Chondrocyte (in vitro differentiated cells): ENCODE measurements around the gene BAIAP2L2. TPM values are rescaled to one million over a fixed set of nuclear protein-coding genes. Genes with fewer than 3 reads are reported as not detected.

Experiments used
- DNase-seq: peaks from one replicate; pipeline ENCODE4 v3.0.0; 2021; ENCODE audit warnings: mixed read lengths, low spot score
- H3K27ac Mint-ChIP-seq: one replicate; pipeline ENCODE4 v1.8.0; 2021; ENCODE audit warnings: mild to moderate bottlenecking, moderate library complexity, mixed read lengths; ENCODE audit not compliant: unreplicated experiment
- H3K27me3 Mint-ChIP-seq: 2 replicates; pipeline ENCODE4 v1.8.0; 2021; ENCODE audit warnings: low read depth, mixed read lengths
- H3K36me3 Mint-ChIP-seq: 2 replicates; pipeline ENCODE4 v1.8.0; 2021; ENCODE audit warnings: low read depth, mixed read lengths
- H3K4me1 Mint-ChIP-seq: 2 replicates; pipeline ENCODE4 v1.8.0; 2021; ENCODE audit warnings: low read depth, mild to moderate bottlenecking, mixed read lengths
- H3K4me3 Mint-ChIP-seq: one replicate; pipeline ENCODE4 v1.8.0; 2021; ENCODE audit warnings: mild to moderate bottlenecking, moderate library complexity, mixed read lengths; ENCODE audit not compliant: unreplicated experiment
- H3K9me3 Mint-ChIP-seq: 2 replicates; pipeline ENCODE4 v1.8.0; 2021; ENCODE audit warnings: low read depth, mixed read lengths
- CTCF ChIP-seq: fragments of 200-600 bp; sonication (generic); IDR thresholded peaks from 2 replicates; pipeline ENCODE4 v1.5.0; 2021; ENCODE audit warnings: antibody characterized with exemption, mild to moderate bottlenecking, moderate library complexity
- total RNA-seq: library from RNA; stranded (reverse); gene quantifications from 3 replicates; pipeline ENCODE4 v1.2.1, GENCODE V29; 2021

BAIAP2L2 gene
- total RNA-seq, 1 donor from 2014 or later = 0.42 TPM

- Mint-ChIP-seq H3K36me3 (no peaks in the 10 kb centered on the region), H3K9me3 (no peaks in the 10 kb centered on the region), H3K4me1 (peaks cover 11% of the 10 kb centered on the region), H3K4me3 (no peak overlapping the region), H3K27ac (no peak overlapping the region), H3K27me3 (no peaks in the 10 kb centered on the region)
- peak; percentile 97 for TF ChIP-seq CTCF
- DNase-seq = no peak
These were observed 58.3 kb downstream of the BAIAP2L2 start for GRCh38 chr22:38051900-38052862.

GRCh38 chr22:38051261-38051660, 59.2 kb downstream of the BAIAP2L2 start:
- no peaks in the 10 kb centered on the region for H3K9me3 Mint-ChIP-seq
- H3K27ac Mint-ChIP-seq = no peak overlapping the region
- H3K4me3 Mint-ChIP-seq = no peak overlapping the region
- H3K27me3 Mint-ChIP-seq = no peaks in the 10 kb centered on the region
- TF ChIP-seq CTCF = no peak
- H3K4me1 Mint-ChIP-seq = peaks cover 5% of the 10 kb centered on the region
- H3K36me3 Mint-ChIP-seq = no peaks in the 10 kb centered on the region
- DNase-seq = no peak

GRCh38 chr22:38050720-38051119, 59.8 kb downstream of the BAIAP2L2 start:
- H3K36me3 Mint-ChIP-seq = no peaks in the 10 kb centered on the region
- DNase-seq = no peak
- H3K27me3 Mint-ChIP-seq = no peaks in the 10 kb centered on the region
- no peaks in the 10 kb centered on the region for H3K9me3 Mint-ChIP-seq
- no peak for TF ChIP-seq CTCF
- H3K4me1 Mint-ChIP-seq = peaks cover 5% of the 10 kb centered on the region
- H3K4me3 Mint-ChIP-seq = no peak overlapping the region
- no peak overlapping the region for H3K27ac Mint-ChIP-seq

- Mint-ChIP-seq H3K27me3 (no peaks in the 10 kb centered on the region), H3K27ac (no peak overlapping the region), H3K4me1 (peaks cover 5% of the 10 kb centered on the region), H3K4me3 (no peak overlapping the region), H3K9me3 (no peaks in the 10 kb centered on the region), H3K36me3 (no peaks in the 10 kb centered on the region)
- no peak for TF ChIP-seq CTCF
- no peak for DNase-seq
These were observed 60.5 kb downstream of the BAIAP2L2 start for GRCh38 chr22:38049812-38050619.

- no peak overlapping the region for H3K27ac Mint-ChIP-seq
- no peak overlapping the region for H3K4me3 Mint-ChIP-seq
- H3K27me3 Mint-ChIP-seq = no peaks in the 10 kb centered on the region
- DNase-seq = no peak
- H3K36me3 Mint-ChIP-seq = no peaks in the 10 kb centered on the region
- no peaks in the 10 kb centered on the region for H3K9me3 Mint-ChIP-seq
- H3K4me1 Mint-ChIP-seq = no peaks in the 10 kb centered on the region
- no peak for TF ChIP-seq CTCF
These were observed 64.3 kb downstream of the BAIAP2L2 start for GRCh38 chr22:38046070-38046748.
